Measurements from ENCODE around the gene ANTXR1.

The ANTXR1 gene

GRCh38 chr2:68987021-68987503, 25.9 kb upstream of the ANTXR1 start:
- H3K4me3 ChIP-seq (ENCODE audit: low read length), result no peak overlapping the region
- no peaks in the 10 kb centered on the region for H3K36me3 ChIP-seq (ENCODE audit: insufficient read depth, low read length)
- no peaks in the 10 kb centered on the region for H3K27me3 ChIP-seq (ENCODE audit: insufficient read depth, low read length)
- H2AFZ ChIP-seq (ENCODE audit: low read depth, low read length), result no peak overlapping the region
- no peaks in the 10 kb centered on the region for H3K4me1 ChIP-seq (ENCODE audit: insufficient read depth, low read length)
- H3K9me3 ChIP-seq (ENCODE audit: low read length), result no peaks in the 10 kb centered on the region

GRCh38 chr2:68989035-68989434, 23.9 kb upstream of the ANTXR1 start:
- H3K4me1 ChIP-seq (ENCODE audit: insufficient read depth, low read length), result no peaks in the 10 kb centered on the region
- no peak overlapping the region for H2AFZ ChIP-seq (ENCODE audit: low read depth, low read length)
- H3K9me3 ChIP-seq (ENCODE audit: low read length), result no peaks in the 10 kb centered on the region
- no peaks in the 10 kb centered on the region for H3K27me3 ChIP-seq (ENCODE audit: insufficient read depth, low read length)
- no peaks in the 10 kb centered on the region for H3K36me3 ChIP-seq (ENCODE audit: insufficient read depth, low read length)
- no peak overlapping the region for H3K4me3 ChIP-seq (ENCODE audit: low read length)

GRCh38 chr2:68992341-68992740, 20.6 kb upstream of the ANTXR1 start:
- Histone ChIP-seq H3K4me1 (ENCODE audit: insufficient read depth, low read length) (no peaks in the 10 kb centered on the region), H3K4me3 (ENCODE audit: low read length) (no peak overlapping the region), H3K9me3 (ENCODE audit: low read length) (no peaks in the 10 kb centered on the region), H2AFZ (ENCODE audit: low read depth, low read length) (no peak overlapping the region), H3K36me3 (ENCODE audit: insufficient read depth, low read length) (no peaks in the 10 kb centered on the region), H3K27me3 (ENCODE audit: insufficient read depth, low read length) (no peaks in the 10 kb centered on the region)

DNA sequence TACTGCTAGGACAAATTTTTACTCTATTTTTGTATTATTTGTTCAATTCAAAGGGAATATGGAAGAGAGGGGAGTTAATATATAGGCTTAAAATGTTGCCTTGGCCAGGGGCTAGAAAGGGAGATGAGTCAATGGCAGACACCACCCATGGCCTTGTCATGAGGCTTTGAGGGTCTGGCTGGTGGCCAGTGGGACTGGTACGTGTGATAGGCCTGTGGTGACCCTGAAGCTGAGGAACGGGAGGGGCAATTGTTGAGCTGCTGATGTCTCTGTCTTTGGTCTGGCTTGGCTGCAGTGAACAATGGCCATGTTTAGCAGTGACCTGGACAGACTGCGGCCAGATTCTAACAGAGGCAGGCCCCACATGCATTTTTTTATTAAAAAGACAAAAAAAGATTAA, 20.0 kb upstream of the ANTXR1 start:
- Histone ChIP-seq H3K9me3 (ENCODE audit: low read length) (no peaks in the 10 kb centered on the region), H3K36me3 (ENCODE audit: insufficient read depth, low read length) (no peaks in the 10 kb centered on the region), H2AFZ (ENCODE audit: low read depth, low read length) (no peak overlapping the region), H3K4me3 (ENCODE audit: low read length) (no peak overlapping the region), H3K4me1 (ENCODE audit: insufficient read depth, low read length) (no peaks in the 10 kb centered on the region), H3K27me3 (ENCODE audit: insufficient read depth, low read length) (no peaks in the 10 kb centered on the region)

DNA sequence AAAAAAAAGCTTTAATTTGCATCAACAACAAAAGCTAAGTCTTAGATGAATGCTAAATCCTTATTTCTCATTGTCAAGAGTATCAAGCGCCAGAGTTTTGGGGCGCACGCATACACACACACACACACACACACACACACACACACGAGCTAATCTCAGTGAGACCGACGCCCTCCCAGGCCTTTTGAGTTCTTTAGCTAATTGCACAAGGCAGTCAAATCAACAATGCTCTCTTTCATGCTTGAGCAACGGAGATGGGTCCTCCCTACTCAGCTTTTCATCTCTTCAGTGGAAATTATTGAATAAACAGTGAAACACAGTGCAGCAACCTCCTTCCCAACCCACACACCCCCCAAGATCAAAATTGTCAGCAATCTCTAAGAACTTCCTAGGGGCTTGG, 19.3 kb upstream of the ANTXR1 start:
- Histone ChIP-seq H3K9me3 (ENCODE audit: low read length) (no peaks in the 10 kb centered on the region), H2AFZ (ENCODE audit: low read depth, low read length) (no peak overlapping the region), H3K4me3 (ENCODE audit: low read length) (no peak overlapping the region), H3K27me3 (ENCODE audit: insufficient read depth, low read length) (no peaks in the 10 kb centered on the region), H3K36me3 (ENCODE audit: insufficient read depth, low read length) (no peaks in the 10 kb centered on the region), H3K4me1 (ENCODE audit: insufficient read depth, low read length) (no peaks in the 10 kb centered on the region)

DNA sequence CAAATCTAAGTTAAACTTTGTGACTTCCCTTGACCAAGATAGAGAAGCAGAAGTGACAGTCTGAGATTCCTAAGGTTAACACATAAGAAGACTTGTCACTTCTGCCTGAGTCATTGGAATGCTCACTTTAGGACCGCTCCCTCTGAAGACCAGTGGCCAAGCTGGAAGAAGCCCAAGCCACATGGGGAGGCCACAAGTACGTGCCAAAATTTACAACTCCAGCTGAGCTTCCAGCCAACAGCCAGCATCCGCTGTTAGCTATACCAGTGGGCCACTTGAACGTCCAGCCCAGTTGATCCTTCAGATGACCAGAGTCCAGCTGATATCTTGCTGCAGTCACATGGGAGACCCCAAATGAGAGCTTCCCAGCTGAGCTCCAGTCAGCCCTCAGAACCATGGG, 18.1 kb upstream of the ANTXR1 start:
- Histone ChIP-seq H3K4me1 (ENCODE audit: insufficient read depth, low read length) (no peaks in the 10 kb centered on the region), H3K4me3 (ENCODE audit: low read length) (no peak overlapping the region), H2AFZ (ENCODE audit: low read depth, low read length) (no peak overlapping the region), H3K27me3 (ENCODE audit: insufficient read depth, low read length) (no peaks in the 10 kb centered on the region), H3K9me3 (ENCODE audit: low read length) (no peaks in the 10 kb centered on the region), H3K36me3 (ENCODE audit: insufficient read depth, low read length) (no peaks in the 10 kb centered on the region)

- H3K4me1 ChIP-seq (ENCODE audit: insufficient read depth, low read length), result no peaks in the 10 kb centered on the region
- H3K9me3 ChIP-seq (ENCODE audit: low read length), result no peaks in the 10 kb centered on the region
- no peak overlapping the region for H3K4me3 ChIP-seq (ENCODE audit: low read length)
- no peaks in the 10 kb centered on the region for H3K27me3 ChIP-seq (ENCODE audit: insufficient read depth, low read length)
- H2AFZ ChIP-seq (ENCODE audit: low read depth, low read length), result no peak overlapping the region
- H3K36me3 ChIP-seq (ENCODE audit: insufficient read depth, low read length), result no peaks in the 10 kb centered on the region
These were observed 17.1 kb upstream of the ANTXR1 start for GRCh38 chr2:68995916-68996315.

- H3K36me3 ChIP-seq (ENCODE audit: insufficient read depth, low read length), result no peaks in the 10 kb centered on the region
- H3K9me3 ChIP-seq (ENCODE audit: low read length), result no peaks in the 10 kb centered on the region
- H2AFZ ChIP-seq (ENCODE audit: low read depth, low read length), result no peak overlapping the region
- no peaks in the 10 kb centered on the region for H3K4me1 ChIP-seq (ENCODE audit: insufficient read depth, low read length)
- no peak overlapping the region for H3K4me3 ChIP-seq (ENCODE audit: low read length)
- no peaks in the 10 kb centered on the region for H3K27me3 ChIP-seq (ENCODE audit: insufficient read depth, low read length)
These were observed 15.6 kb upstream of the ANTXR1 start for GRCh38 chr2:68997401-68997800.

DNA sequence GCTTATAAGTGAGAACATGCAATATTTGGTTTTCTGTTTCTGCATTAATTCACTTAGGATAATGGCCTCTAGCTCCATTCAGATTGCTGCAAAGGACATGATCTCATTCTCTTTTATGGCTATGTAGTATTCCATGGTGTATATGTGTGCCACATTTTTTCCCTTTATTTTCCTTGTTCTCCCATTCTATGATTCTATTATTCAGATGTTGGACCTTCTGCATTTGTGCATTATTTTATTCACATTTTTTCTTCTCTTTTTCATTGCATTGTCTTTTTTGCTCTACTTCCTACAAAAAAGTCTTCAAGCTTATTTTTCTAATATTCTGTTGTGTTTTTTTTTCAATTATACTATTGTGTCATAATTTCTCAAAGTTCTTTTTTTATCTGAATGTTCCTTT, 11.1 kb upstream of the ANTXR1 start:
- Histone ChIP-seq H3K36me3 (ENCODE audit: insufficient read depth, low read length) (no peaks in the 10 kb centered on the region), H3K27me3 (ENCODE audit: insufficient read depth, low read length) (no peaks in the 10 kb centered on the region), H3K4me3 (ENCODE audit: low read length) (no peak overlapping the region), H3K4me1 (ENCODE audit: insufficient read depth, low read length) (no peaks in the 10 kb centered on the region), H3K9me3 (ENCODE audit: low read length) (no peaks in the 10 kb centered on the region), H2AFZ (ENCODE audit: low read depth, low read length) (no peak overlapping the region)

- no peak overlapping the region for H2AFZ ChIP-seq (ENCODE audit: low read depth, low read length)
- no peaks in the 10 kb centered on the region for H3K27me3 ChIP-seq (ENCODE audit: insufficient read depth, low read length)
- H3K36me3 ChIP-seq (ENCODE audit: insufficient read depth, low read length), result no peaks in the 10 kb centered on the region
- H3K9me3 ChIP-seq (ENCODE audit: low read length), result no peaks in the 10 kb centered on the region
- no peak overlapping the region for H3K4me3 ChIP-seq (ENCODE audit: low read length)
- no peaks in the 10 kb centered on the region for H3K4me1 ChIP-seq (ENCODE audit: insufficient read depth, low read length)
These were observed 9.2 kb upstream of the ANTXR1 start for GRCh38 chr2:69003731-69004130.

DNA sequence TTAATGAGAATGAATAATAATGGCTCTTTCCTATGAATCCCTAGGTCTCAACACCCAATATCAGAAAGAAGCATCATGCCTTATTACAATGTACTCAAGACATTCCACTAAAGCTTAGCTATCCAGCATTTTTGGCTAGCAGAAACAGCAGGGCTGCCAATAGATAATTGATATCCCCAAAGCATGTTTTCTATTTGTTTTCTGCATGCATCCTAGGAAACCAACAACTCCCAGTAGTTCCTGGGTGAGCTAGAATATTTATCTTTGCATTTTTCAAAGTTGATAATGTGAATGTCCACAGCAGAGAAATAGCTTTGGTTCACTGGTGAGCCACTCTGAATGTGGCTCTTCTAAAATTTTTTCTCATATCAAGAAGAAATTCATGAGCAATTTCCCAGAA, 5.8 kb upstream of the ANTXR1 start:
- Histone ChIP-seq H3K27me3 (ENCODE audit: insufficient read depth, low read length) (no peaks in the 10 kb centered on the region), H3K36me3 (ENCODE audit: insufficient read depth, low read length) (no peaks in the 10 kb centered on the region), H2AFZ (ENCODE audit: low read depth, low read length) (no peak overlapping the region), H3K4me1 (ENCODE audit: insufficient read depth, low read length) (no peaks in the 10 kb centered on the region), H3K4me3 (ENCODE audit: low read length) (no peak overlapping the region), H3K9me3 (ENCODE audit: low read length) (no peaks in the 10 kb centered on the region)

DNA sequence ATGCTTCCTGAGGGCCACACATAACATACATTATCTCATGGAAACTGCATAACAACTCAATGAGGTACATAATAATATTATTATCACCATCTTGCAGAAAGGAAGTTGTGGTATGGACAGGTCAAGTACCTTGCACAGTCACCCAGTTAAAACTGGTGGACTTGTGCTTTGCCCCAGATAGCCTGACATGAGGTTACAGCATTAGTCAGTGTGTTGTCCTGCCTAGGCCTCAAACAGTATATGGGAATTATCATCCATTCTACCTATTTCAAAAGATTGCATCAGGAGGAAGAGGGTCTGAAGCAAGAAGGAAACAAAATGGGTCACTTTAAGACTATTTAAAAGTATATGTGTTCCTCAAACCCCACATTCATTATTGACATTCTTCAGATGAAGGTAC, 5.4 kb upstream of the ANTXR1 start:
- peaks cover 2% of the 10 kb centered on the region for H3K4me1 ChIP-seq (ENCODE audit: insufficient read depth, low read length)
- no peak overlapping the region for H3K4me3 ChIP-seq (ENCODE audit: low read length)
- H3K36me3 ChIP-seq (ENCODE audit: insufficient read depth, low read length), result no peaks in the 10 kb centered on the region
- H3K9me3 ChIP-seq (ENCODE audit: low read length), result no peaks in the 10 kb centered on the region
- no peaks in the 10 kb centered on the region for H3K27me3 ChIP-seq (ENCODE audit: insufficient read depth, low read length)
- no peak overlapping the region for H2AFZ ChIP-seq (ENCODE audit: low read depth, low read length)

DNA sequence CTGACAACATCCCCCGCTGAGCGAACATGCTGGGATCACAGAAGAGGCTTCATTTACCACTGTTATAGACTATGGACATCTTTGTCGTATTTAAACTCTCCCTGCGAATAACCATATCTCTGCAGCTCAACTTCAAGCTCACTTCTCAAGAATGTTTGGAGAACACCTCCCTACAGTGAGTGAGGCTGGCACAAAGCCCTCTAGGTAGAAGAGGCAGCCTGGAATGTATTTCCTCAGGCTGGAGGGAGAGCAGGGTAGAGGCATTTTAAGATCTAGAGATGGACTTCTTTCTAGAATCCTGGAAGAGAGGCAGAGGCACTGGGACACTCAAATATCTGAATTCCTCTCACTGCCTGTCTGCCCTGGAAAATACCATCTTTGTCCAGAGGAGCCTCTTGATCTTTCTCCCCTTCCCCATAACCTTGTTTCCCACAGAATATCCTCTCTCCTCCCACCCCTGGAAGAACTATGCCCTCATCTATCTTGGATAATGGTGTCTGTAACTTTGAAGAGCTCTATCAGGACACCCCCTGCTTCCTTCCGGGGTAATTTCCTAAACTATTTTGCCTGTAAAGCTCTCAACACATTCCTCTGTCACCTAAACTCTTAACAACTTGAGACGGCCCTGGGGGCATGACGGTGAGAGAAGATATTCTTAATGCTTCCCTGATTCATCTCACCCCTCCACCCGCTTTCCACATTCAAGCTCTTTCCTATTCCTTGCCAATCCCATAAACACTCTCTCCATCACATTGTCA, 2.4 kb upstream of the ANTXR1 start:
- Histone ChIP-seq H3K27me3 (ENCODE audit: insufficient read depth, low read length) (no peaks in the 10 kb centered on the region), H3K9me3 (ENCODE audit: low read length) (no peaks in the 10 kb centered on the region), H3K36me3 (ENCODE audit: insufficient read depth, low read length) (no peaks in the 10 kb centered on the region), H2AFZ (ENCODE audit: low read depth, low read length) (no peak overlapping the region), H3K4me1 (ENCODE audit: insufficient read depth, low read length) (peaks cover 9% of the 10 kb centered on the region), H3K4me3 (ENCODE audit: low read length) (no peak overlapping the region)

DNA sequence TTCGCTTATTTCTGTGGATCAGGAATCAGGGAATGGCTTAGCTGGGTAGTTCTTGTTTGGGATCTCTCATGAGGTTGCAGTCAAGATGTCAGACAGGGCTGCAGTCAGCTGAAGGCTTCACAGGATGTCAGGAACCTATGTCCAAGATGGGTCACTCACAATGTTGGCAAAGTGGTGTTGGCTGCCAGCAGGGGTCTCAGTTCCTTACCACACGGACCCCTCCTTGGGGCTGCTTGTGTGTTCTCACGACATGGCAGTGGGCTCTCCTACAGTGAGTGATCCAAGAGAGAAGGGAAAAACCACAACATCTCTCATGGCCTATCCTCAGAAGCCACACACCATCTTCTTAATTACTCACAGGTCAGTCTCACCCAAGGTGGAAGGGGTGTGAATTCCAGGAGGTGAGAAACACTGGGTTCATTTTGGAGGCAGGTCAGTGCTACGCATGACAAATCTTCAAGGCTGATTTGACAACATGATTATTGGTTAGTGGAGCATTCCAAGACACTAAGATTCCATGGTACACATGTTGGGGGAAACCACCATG, 1.3 kb upstream of the ANTXR1 start:
- Histone ChIP-seq H2AFZ (ENCODE audit: low read depth, low read length) (no peak overlapping the region), H3K4me1 (ENCODE audit: insufficient read depth, low read length) (peaks cover 13% of the 10 kb centered on the region), H3K27me3 (ENCODE audit: insufficient read depth, low read length) (no peaks in the 10 kb centered on the region), H3K9me3 (ENCODE audit: low read length) (no peaks in the 10 kb centered on the region), H3K4me3 (ENCODE audit: low read length) (no peak overlapping the region), H3K36me3 (ENCODE audit: insufficient read depth, low read length) (no peaks in the 10 kb centered on the region)
